BJ (cell line): ENCODE results near the gene CPVL. TPM values are rescaled to one million over a fixed set of nuclear protein-coding genes. Genes with fewer than 3 reads are reported as not detected.

Experiments
- CTCF ChIA-PET: fragments of 350-600 bp; formaldehyde crosslinking; extraction: SDS; loops from one replicate; lab custom pipeline; 2021; ENCODE audit warnings: antibody characterized with exemption, inconsistent platforms; lab: Yijun Ruan, JAX
- POLR2A ChIA-PET: fragments of 300-600 bp; sonication (Branson Sonifier 250); formaldehyde crosslinking; extraction: SDS; loops from one replicate; lab custom pipeline; 2021; ENCODE audit warnings: antibody characterized with exemption; lab: Charles Lee
- DNase-seq: peaks from one replicate; pipeline ENCODE4 v3.0.0-alpha.2; 2011; ENCODE audit warnings: low read depth
- H3K27me3 ChIP-seq: 2 replicates; pipeline ENCODE4 v1.6.0; 2011; ENCODE audit warnings: low read length; ENCODE audit not compliant: control insufficient read depth, insufficient read depth
- H3K36me3 ChIP-seq: 2 replicates; pipeline ENCODE4 v1.5.1; 2011; ENCODE audit warnings: low read length; ENCODE audit not compliant: control insufficient read depth, insufficient read depth
- H3K4me3 ChIP-seq: 2 replicates; pipeline ENCODE4 v1.5.1; 2011; ENCODE audit warnings: low read depth, mild to moderate bottlenecking, control low read depth, low read length
- polyA plus RNA-seq: library from polyadenylated mRNA; depleted of rRNA; stranded (reverse); fragments of >200 nt; gene quantifications from 2 replicates; pipeline ENCODE4 v1.2.3, GENCODE V29; 2011
- TF ChIP-seq, protein P1 (sequence below): IDR thresholded peaks from 2 replicates; pipeline ENCODE4 v1.5.1; 2011; ENCODE audit warnings: low read depth, mild to moderate bottlenecking, control low read depth, inconsistent platforms, low read length, moderate library complexity; ENCODE audit not compliant: insufficient read depth

Gene CPVL
- polyA plus RNA-seq, 1 experiment = not detected

GRCh38 chr7:29158795-29159423 lies 12.6 kb upstream of the CPVL start:
- TF ChIP-seq, protein P1, sequence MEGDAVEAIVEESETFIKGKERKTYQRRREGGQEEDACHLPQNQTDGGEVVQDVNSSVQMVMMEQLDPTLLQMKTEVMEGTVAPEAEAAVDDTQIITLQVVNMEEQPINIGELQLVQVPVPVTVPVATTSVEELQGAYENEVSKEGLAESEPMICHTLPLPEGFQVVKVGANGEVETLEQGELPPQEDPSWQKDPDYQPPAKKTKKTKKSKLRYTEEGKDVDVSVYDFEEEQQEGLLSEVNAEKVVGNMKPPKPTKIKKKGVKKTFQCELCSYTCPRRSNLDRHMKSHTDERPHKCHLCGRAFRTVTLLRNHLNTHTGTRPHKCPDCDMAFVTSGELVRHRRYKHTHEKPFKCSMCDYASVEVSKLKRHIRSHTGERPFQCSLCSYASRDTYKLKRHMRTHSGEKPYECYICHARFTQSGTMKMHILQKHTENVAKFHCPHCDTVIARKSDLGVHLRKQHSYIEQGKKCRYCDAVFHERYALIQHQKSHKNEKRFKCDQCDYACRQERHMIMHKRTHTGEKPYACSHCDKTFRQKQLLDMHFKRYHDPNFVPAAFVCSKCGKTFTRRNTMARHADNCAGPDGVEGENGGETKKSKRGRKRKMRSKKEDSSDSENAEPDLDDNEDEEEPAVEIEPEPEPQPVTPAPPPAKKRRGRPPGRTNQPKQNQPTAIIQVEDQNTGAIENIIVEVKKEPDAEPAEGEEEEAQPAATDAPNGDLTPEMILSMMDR = no peak
- no peak for DNase-seq
- Histone ChIP-seq H3K27me3 (no peaks in the 10 kb centered on the region), H3K4me3 (no peak overlapping the region), H3K36me3 (no peaks in the 10 kb centered on the region)
- CTCF ChIA-PET = interaction anchor here (2.1 kb wide), 1 partner anchor 30 kb away, joined by 7 read pairs; no protein-coding TSS in a partner anchor
- POLR2A ChIA-PET = no interaction called here

GRCh38 chr7:29156907-29157452 lies 10.6 kb upstream of the CPVL start:
- Histone ChIP-seq H3K27me3 (no peaks in the 10 kb centered on the region), H3K4me3 (no peak overlapping the region), H3K36me3 (no peaks in the 10 kb centered on the region)
- POLR2A ChIA-PET = no interaction called here
- TF ChIP-seq, protein P1 = no peak
- no peak for DNase-seq
- CTCF ChIA-PET = interaction anchor here (1.1 to 2.1 kb wide), 4 partner anchors 9 to 230 kb away, joined by 3 to 7 read pairs (median 4); no protein-coding TSS in a partner anchor

GRCh38 chr7:29154076-29154475 lies 7.7 kb upstream of the CPVL start:
- POLR2A ChIA-PET = no interaction called here
- no peak for DNase-seq
- Histone ChIP-seq H3K27me3 (no peaks in the 10 kb centered on the region), H3K36me3 (no peaks in the 10 kb centered on the region), H3K4me3 (no peak overlapping the region)
- TF ChIP-seq, protein P1 = no peak
- CTCF ChIA-PET = interaction anchor here (0.6 kb wide), 1 partner anchor 49 kb away, joined by 3 read pairs; no protein-coding TSS in a partner anchor

DNA sequence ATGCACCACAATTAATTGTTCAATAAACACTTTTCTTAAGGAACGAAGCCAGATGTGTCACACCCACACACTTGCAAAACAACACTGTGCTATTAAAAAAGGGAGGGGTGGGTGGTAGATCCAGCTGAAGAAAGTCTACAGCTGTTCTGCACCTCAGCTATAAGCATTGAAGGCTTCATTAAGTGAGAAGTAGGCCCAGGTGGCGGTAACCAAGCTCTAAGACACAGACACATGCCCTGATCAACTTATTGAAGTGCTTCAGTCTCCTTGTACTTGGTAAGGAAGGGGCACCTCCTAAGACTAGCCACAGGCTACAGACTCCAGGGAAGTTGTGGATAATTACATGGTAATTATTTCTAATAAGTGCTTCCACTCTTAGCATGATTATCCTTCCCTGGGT lies 4.5 kb upstream of the CPVL start:
- CTCF ChIA-PET = no interaction called here
- no peak overlapping the region for H3K4me3 ChIP-seq
- POLR2A ChIA-PET = no interaction called here
- DNase-seq = no peak
- TF ChIP-seq, protein P1 = no peak
- peaks cover 8% of the 10 kb centered on the region for H3K27me3 ChIP-seq
- no peaks in the 10 kb centered on the region for H3K36me3 ChIP-seq

GRCh38 chr7:29149036-29149435 lies 2.7 kb upstream of the CPVL start:
- no peaks in the 10 kb centered on the region for H3K36me3 ChIP-seq
- POLR2A ChIA-PET = no interaction called here
- DNase-seq = no peak
- peaks cover 10% of the 10 kb centered on the region for H3K27me3 ChIP-seq
- CTCF ChIA-PET = interaction anchor here (1.0 kb wide), 1 partner anchor 227 kb away, joined by 3 read pairs; no protein-coding TSS in a partner anchor
- TF ChIP-seq, protein P1 = no peak
- H3K4me3 ChIP-seq = no peak overlapping the region
